ENCODE data around the gene PATJ.
"Not testable (repeated sequence)": the region's sequence is repeated elsewhere in the genome, so short reads cannot be mapped to it uniquely, and the experiment has no call there.

PATJ gene

GRCh38 chr1:61892977-61893376 lies 150.7 kb downstream of the PATJ start:
- DNase-seq = no peak

- not testable (repeated sequence) for DNase-seq
Observed at GRCh38 chr1:61894296-61894695, 152.0 kb downstream of the PATJ start.

- no peak for DNase-seq
Observed at GRCh38 chr1:61895175-61895574, 152.9 kb downstream of the PATJ start.

GRCh38 chr1:61898658-61899057 lies 156.4 kb downstream of the PATJ start:
- DNase-seq = no peak

- no peak for DNase-seq
Observed at GRCh38 chr1:61904354-61904753, 162.1 kb downstream of the PATJ start.

GRCh38 chr1:61907102-61907501 lies 164.8 kb downstream of the PATJ start:
- DNase-seq = no peak

- DNase-seq = no peak
Observed at GRCh38 chr1:61910035-61910434, 167.8 kb downstream of the PATJ start.

- DNase-seq = no peak
Observed at GRCh38 chr1:61914823-61915482, 172.7 kb downstream of the PATJ start.

- no peak for DNase-seq
Observed at GRCh38 chr1:61921435-61921834, 179.2 kb downstream of the PATJ start.

- no peak for DNase-seq
Observed at GRCh38 chr1:61922950-61923480, 180.7 kb downstream of the PATJ start.

GRCh38 chr1:61925591-61926298 lies 183.5 kb downstream of the PATJ start:
- DNase-seq = no peak

GRCh38 chr1:61926597-61926996 lies 184.3 kb downstream of the PATJ start:
- no peak for DNase-seq

GRCh38 chr1:61930116-61930645 lies 187.9 kb downstream of the PATJ start:
- no peak for DNase-seq

- no peak for DNase-seq
Observed at GRCh38 chr1:61931587-61932279, 189.5 kb downstream of the PATJ start.

GRCh38 chr1:61935516-61935915 lies 193.2 kb downstream of the PATJ start:
- no peak for DNase-seq

- DNase-seq = no peak
Observed at GRCh38 chr1:61936839-61937238, 194.6 kb downstream of the PATJ start.

GRCh38 chr1:61941794-61942193 lies 199.5 kb downstream of the PATJ start:
- DNase-seq = no peak

- no peak for DNase-seq
Observed at GRCh38 chr1:61942856-61943255, 200.6 kb downstream of the PATJ start.

- DNase-seq = not testable (repeated sequence)
Observed at GRCh38 chr1:61948685-61949084, 206.4 kb downstream of the PATJ start.

GRCh38 chr1:61950418-61950817 lies 208.1 kb downstream of the PATJ start:
- no peak for DNase-seq

- DNase-seq = no peak
Observed at GRCh38 chr1:61951731-61952580, 209.7 kb downstream of the PATJ start.

- no peak for DNase-seq
Observed at GRCh38 chr1:61952675-61953074, 210.4 kb downstream of the PATJ start.

Measured in right forelimb (tissue), 1 donor.